Esophagus muscularis mucosa (tissue), 4 donors: ENCODE results near the gene CMTM4. TPM values are rescaled to one million over a fixed set of nuclear protein-coding genes. Genes with fewer than 3 reads are reported as not detected.

Experiments used
- DNase-seq: peaks from one replicate; pipeline ENCODE4 v3.0.0-alpha.2; 2017; ENCODE audit errors: extremely low spot score
- H3K27ac ChIP-seq, 4 donors: fragments of 200-600 bp; sonication (generic); replicated peaks in 1 of 4; 1 replicate in 3 of 4; 2 replicates in 1 of 4; pipeline ENCODE4 v1.5.1; 2016 to 2019; ENCODE audit warnings: mild to moderate bottlenecking in 1 of 4
- H3K27me3 ChIP-seq, 4 donors: fragments of 200-600 bp; sonication (generic); one replicate each; pipeline versions ENCODE4 v1.5.1 to v1.6.0; 2016 to 2019
- H3K36me3 ChIP-seq, 4 donors: fragments of 200-600 bp; sonication (generic); one replicate each; pipeline ENCODE4 v1.5.1; 2016 to 2019
- H3K4me1 ChIP-seq, 4 donors: fragments of 200-600 bp; sonication (generic); one replicate each; pipeline ENCODE4 v1.5.1; 2016 to 2019
- H3K4me3 ChIP-seq, 4 donors: fragments of 200-600 bp; sonication (generic); 1 replicate in 2 of 4; 2 replicates in 2 of 4; pipeline ENCODE4 v1.5.1; 2016 to 2019; ENCODE audit warnings: mild to moderate bottlenecking in 4 of 4, moderate library complexity in 1 of 4
- H3K9me3 ChIP-seq, 4 donors: fragments of 200-600 bp; sonication (generic); 1 replicate in 3 of 4; 2 replicates in 1 of 4; pipeline ENCODE4 v1.5.1; 2016 to 2019
- CTCF ChIP-seq, 3 experiments: fragments of 200-600 bp in 2 of 3; fragments of 450-650 bp in 1 of 3; sonication (generic) in 2 of 3; IDR thresholded peaks; one replicate each; pipeline ENCODE4 v1.5.1; 2017 to 2019; ENCODE audit warnings: antibody characterized with exemption in 3 of 3, mild to moderate bottlenecking in 2 of 3, moderate library complexity in 1 of 3
- EP300 ChIP-seq: sonication (generic); formaldehyde crosslinking; IDR thresholded peaks from one replicate; pipeline ENCODE4 v1.6.1; 2017; ENCODE audit warnings: antibody characterized with exemption
- POLR2A ChIP-seq: fragments of 450-650 bp; IDR thresholded peaks from one replicate; pipeline ENCODE4 v1.6.1; 2017; ENCODE audit warnings: antibody characterized with exemption, moderate library complexity, mild to moderate bottlenecking, low read depth
- POLR2AphosphoS5 ChIP-seq, 2 donors: sonication (generic); formaldehyde crosslinking; IDR thresholded peaks; one replicate each; pipeline ENCODE4 v1.6.1; 2017; ENCODE audit warnings: antibody characterized with exemption in 2 of 2
- WGBS: methylation state at CpG from one replicate; pipeline ENCODE4 v1.1.5; 2018; 5-methylcytosine and 5-hydroxymethylcytosine counted together
- intact Hi-C: fragments of 100-400 bp; cut with DNase I; formaldehyde crosslinking; loops from one replicate; pipeline ENCODE4 v1.15.1; 2023
- total RNA-seq, 4 donors: library from RNA; depleted of rRNA; stranded (reverse); fragments of >200 nt; gene quantifications; one replicate each; pipeline versions ENCODE4 v1.1.0 to v1.2.1, GENCODE V29; 2016

The CMTM4 gene
- total RNA-seq, 4 donors from 2014 or later: 9.8 to 19.8 (median 15.0) TPM

GRCh38 chr16:66639091-66639885, 57.3 kb downstream of the CMTM4 start:
- intact Hi-C loops: no loop called here

GRCh38 chr16:66637806-66638205, 58.7 kb downstream of the CMTM4 start:
- no peak overlapping the region for H3K4me3 ChIP-seq
- DNase-seq: no peak
- H3K27me3 ChIP-seq: no peaks in the 10 kb centered on the region
- no peak for TF ChIP-seq CTCF (IDR thresholded peaks at IDR 0.05)
- no peak for TF ChIP-seq POLR2A
- TF ChIP-seq EP300: no peak
- TF ChIP-seq POLR2AphosphoS5 (IDR thresholded peaks at IDR 0.05): no peak
- no peaks in the 10 kb centered on the region for H3K9me3 ChIP-seq
- H3K36me3 ChIP-seq: peaks cover 0 to 12% (median 0%) of the 10 kb centered on the region in 4 donors
- WGBS: 92% methylated on average over 2 of the region's 3 CpGs
- intact Hi-C loops: no loop called here
- no peak overlapping the region for H3K27ac ChIP-seq
- no peaks in the 10 kb centered on the region for H3K4me1 ChIP-seq

More at GRCh38 chr16:66639091-66639885, 57.3 kb downstream of the CMTM4 start:
- no peaks in the 10 kb centered on the region for H3K9me3 ChIP-seq
- no peaks in the 10 kb centered on the region for H3K4me1 ChIP-seq
- no peaks in the 10 kb centered on the region for H3K27me3 ChIP-seq
- no peak for DNase-seq
- peaks cover 0 to 12% (median 0%) of the 10 kb centered on the region in 4 donors for H3K36me3 ChIP-seq
- no peak overlapping the region for H3K27ac ChIP-seq
- TF ChIP-seq POLR2AphosphoS5 (IDR thresholded peaks at IDR 0.05) (no peak), EP300 (no peak), CTCF (IDR thresholded peaks at IDR 0.05) (no peak), POLR2A (no peak)
- WGBS: 92% methylated on average over 6 of the region's 6 CpGs
- H3K4me3 ChIP-seq: no peak overlapping the region

- WGBS: 82% methylated on average over 5 of the region's 5 CpGs
- H3K27me3 ChIP-seq: no peaks in the 10 kb centered on the region
- no peak for DNase-seq
These were observed 60.3 kb downstream of the CMTM4 start for GRCh38 chr16:66636199-66636598.

GRCh38 chr16:66635406-66635805, 61.1 kb downstream of the CMTM4 start:
- TF ChIP-seq EP300: no peak
- no peak for TF ChIP-seq CTCF (IDR thresholded peaks at IDR 0.05)
- TF ChIP-seq POLR2A: no peak
- Histone ChIP-seq H3K9me3 (no peaks in the 10 kb centered on the region), H3K27ac (no peak overlapping the region), H3K36me3 (peaks cover 0 to 12% (median 0%) of the 10 kb centered on the region in 4 donors), H3K4me1 (no peaks in the 10 kb centered on the region), H3K27me3 (no peaks in the 10 kb centered on the region), H3K4me3 (no peak overlapping the region)
- intact Hi-C loops: no loop called here
- 40% methylated on average over 2 of the region's 6 CpGs for WGBS
- no peak for DNase-seq

More at GRCh38 chr16:66636199-66636598, 60.3 kb downstream of the CMTM4 start:
- TF ChIP-seq CTCF (IDR thresholded peaks at IDR 0.05) (no peak), POLR2A (no peak), EP300 (no peak)
- intact Hi-C loops: no loop called here
- Histone ChIP-seq H3K4me3 (no peak overlapping the region), H3K36me3 (peaks cover 0 to 12% (median 0%) of the 10 kb centered on the region in 4 donors), H3K4me1 (no peaks in the 10 kb centered on the region), H3K27ac (no peak overlapping the region), H3K9me3 (no peaks in the 10 kb centered on the region)
